ENCODE measurements around the gene MAML2. TPM values are rescaled to one million over a fixed set of nuclear protein-coding genes. Genes with fewer than 3 reads are reported as not detected.

MAML2 gene
- total RNA-seq, 1 experiment from 2014 or later: 0.11 TPM

DNA sequence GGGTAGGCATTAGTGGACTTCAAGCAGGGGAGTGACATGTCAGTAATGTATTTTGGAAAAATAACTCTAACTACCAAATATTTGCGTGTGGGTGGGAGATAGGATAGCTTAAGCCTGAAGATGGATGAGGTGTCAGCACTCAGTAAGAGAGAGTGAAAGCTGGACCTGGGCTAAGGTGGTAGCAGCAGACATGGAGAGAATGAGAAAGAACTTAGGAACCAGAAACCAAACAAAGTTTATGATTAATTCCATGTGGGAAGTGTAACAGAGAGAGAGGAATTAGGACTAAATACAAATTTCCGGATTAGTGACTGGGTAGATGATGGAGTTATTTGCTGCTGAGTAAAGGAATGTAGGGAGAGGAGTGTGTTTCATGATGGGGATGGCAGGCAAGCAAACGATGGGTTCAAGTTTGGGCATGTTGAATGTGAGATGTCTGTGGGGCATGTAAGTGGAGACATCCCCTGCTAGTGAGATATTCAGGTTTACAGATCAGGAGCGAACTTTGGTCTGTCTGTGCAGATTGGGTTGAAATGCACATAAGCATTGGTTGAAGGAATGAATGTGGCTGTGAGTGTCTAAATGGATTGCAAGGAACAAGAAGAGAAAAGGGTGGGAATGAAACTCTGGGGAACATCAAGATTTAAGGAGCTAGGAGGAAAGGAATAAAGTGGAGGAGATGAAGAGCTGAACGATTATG, 233.5 kb downstream of the MAML2 start:
- no peaks in the 10 kb centered on the region for H3K9me2 ChIP-seq (replicated peaks; ENCODE audit: insufficient read depth, low read length)
- H3K9ac ChIP-seq (ENCODE audit: low read length): no peak overlapping the region
- H3K27ac ChIP-seq (ENCODE audit: low read length): no peak overlapping the region
- no peaks in the 10 kb centered on the region for H3K36me3 ChIP-seq (ENCODE audit: insufficient read depth, low read length)
- H3K9me3 ChIP-seq (ENCODE audit: low read length): no peaks in the 10 kb centered on the region
- no peaks in the 10 kb centered on the region for H3K79me2 ChIP-seq (ENCODE audit: low read length)
- H3K4me3 ChIP-seq (ENCODE audit: low read length): no peak overlapping the region
- H3K4me2 ChIP-seq (ENCODE audit: low read depth, low read length, poor library complexity, severe bottlenecking): no peak overlapping the region
- no peaks in the 10 kb centered on the region for H3K27me3 ChIP-seq (ENCODE audit: low read length)
- no peaks in the 10 kb centered on the region for H4K20me1 ChIP-seq (ENCODE audit: insufficient read depth, low read depth, low read length)
- DNase-seq: no peak
- no peak overlapping the region for H2AFZ ChIP-seq (ENCODE audit: low read length)
- no peaks in the 10 kb centered on the region for H3K4me1 ChIP-seq (ENCODE audit: low read length)

DNA sequence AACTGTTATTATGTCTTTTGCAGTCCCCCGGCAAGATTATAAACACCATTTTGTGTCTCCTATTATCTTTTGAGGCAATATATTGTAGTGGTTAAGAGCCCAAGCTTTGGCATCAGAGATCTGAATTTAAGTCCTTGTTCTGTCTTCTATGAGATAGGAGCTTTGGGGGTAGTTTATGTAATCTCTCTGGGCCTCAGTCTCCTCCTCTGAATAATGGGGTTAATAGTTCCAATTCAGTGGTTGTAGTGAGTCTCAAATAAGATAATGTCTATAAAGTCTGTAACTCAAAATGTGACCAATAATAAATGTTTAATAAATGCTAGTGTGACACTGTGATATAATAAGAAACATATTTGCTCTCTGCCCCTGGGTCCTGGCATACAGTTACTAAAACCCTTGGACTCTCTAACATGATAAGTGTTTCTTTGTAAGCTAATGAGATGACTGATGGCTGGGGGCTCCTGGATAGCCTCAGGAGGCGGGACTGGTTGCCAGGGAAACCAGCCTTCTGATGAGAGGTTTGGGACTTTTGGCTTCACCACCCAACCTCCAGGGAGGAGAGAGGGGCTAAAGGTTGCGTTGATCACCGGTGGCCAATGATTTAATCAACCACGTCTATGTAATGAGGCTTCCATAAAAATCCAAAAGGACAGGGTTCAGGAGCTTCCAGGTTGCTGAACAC, 235.7 kb downstream of the MAML2 start:
- no peak overlapping the region for H3K4me3 ChIP-seq (ENCODE audit: low read length)
- DNase-seq: no peak
- H3K36me3 ChIP-seq (ENCODE audit: insufficient read depth, low read length): no peaks in the 10 kb centered on the region
- H3K9me2 ChIP-seq (replicated peaks; ENCODE audit: insufficient read depth, low read length): no peaks in the 10 kb centered on the region
- no peaks in the 10 kb centered on the region for H3K27me3 ChIP-seq (ENCODE audit: low read length)
- no peaks in the 10 kb centered on the region for H3K4me1 ChIP-seq (ENCODE audit: low read length)
- H3K9me3 ChIP-seq (ENCODE audit: low read length): no peaks in the 10 kb centered on the region
- H3K27ac ChIP-seq (ENCODE audit: low read length): no peak overlapping the region
- no peak overlapping the region for H3K9ac ChIP-seq (ENCODE audit: low read length)
- H4K20me1 ChIP-seq (ENCODE audit: insufficient read depth, low read depth, low read length): no peaks in the 10 kb centered on the region
- no peak overlapping the region for H3K4me2 ChIP-seq (ENCODE audit: low read depth, low read length, poor library complexity, severe bottlenecking)
- H2AFZ ChIP-seq (ENCODE audit: low read length): no peak overlapping the region
- no peaks in the 10 kb centered on the region for H3K79me2 ChIP-seq (ENCODE audit: low read length)

DNA sequence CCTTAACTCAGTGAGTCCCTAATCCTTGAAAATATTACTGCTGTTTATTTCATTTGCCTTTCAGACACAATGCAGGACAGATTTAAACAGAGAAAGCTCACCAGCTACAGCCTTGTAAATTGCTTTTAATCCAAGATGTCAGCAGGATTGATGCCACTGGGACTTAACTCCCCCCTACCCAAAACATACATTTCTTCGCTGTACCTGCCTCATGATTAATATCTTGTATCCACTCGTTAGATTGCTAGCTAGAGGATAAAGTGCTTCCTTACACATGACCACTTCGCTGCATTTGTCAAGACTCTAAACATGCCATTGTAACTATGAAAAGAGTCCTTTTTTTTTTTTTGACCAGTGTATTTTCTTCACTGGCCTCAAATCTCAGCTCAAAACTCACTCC, 236.3 kb downstream of the MAML2 start:
- no peaks in the 10 kb centered on the region for H3K9me2 ChIP-seq (replicated peaks; ENCODE audit: insufficient read depth, low read length)
- H3K4me1 ChIP-seq (ENCODE audit: low read length): no peaks in the 10 kb centered on the region
- no peaks in the 10 kb centered on the region for H4K20me1 ChIP-seq (ENCODE audit: insufficient read depth, low read depth, low read length)
- no peaks in the 10 kb centered on the region for H3K36me3 ChIP-seq (ENCODE audit: insufficient read depth, low read length)
- H3K9me3 ChIP-seq (ENCODE audit: low read length): no peaks in the 10 kb centered on the region
- no peaks in the 10 kb centered on the region for H3K79me2 ChIP-seq (ENCODE audit: low read length)
- no peak overlapping the region for H3K4me3 ChIP-seq (ENCODE audit: low read length)
- no peak for DNase-seq
- H2AFZ ChIP-seq (ENCODE audit: low read length): no peak overlapping the region
- H3K27ac ChIP-seq (ENCODE audit: low read length): no peak overlapping the region
- H3K9ac ChIP-seq (ENCODE audit: low read length): no peak overlapping the region
- no peaks in the 10 kb centered on the region for H3K27me3 ChIP-seq (ENCODE audit: low read length)
- no peak overlapping the region for H3K4me2 ChIP-seq (ENCODE audit: low read depth, low read length, poor library complexity, severe bottlenecking)

DNA sequence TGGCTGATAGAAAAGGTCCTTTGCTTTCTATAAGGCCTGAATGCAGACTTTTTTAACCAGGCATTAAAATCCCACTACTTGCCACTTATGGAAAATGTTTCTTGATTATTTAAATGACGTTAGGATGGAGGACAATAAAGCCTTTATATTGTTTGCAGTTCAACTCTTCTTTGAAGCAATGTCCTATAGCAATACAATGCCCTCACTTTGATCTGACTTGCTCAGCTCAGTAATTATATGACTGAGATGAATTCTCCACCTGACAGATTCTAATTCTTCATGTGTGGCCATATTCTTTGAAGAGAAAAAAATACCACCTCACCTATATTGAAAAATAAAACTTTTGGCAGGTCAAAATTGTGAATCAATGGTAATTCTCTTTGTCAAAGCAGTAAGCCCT, 237.1 kb downstream of the MAML2 start:
- no peaks in the 10 kb centered on the region for H3K9me2 ChIP-seq (replicated peaks; ENCODE audit: insufficient read depth, low read length)
- H3K4me1 ChIP-seq (ENCODE audit: low read length): no peaks in the 10 kb centered on the region
- H3K4me2 ChIP-seq (ENCODE audit: low read depth, low read length, poor library complexity, severe bottlenecking): no peak overlapping the region
- H3K4me3 ChIP-seq (ENCODE audit: low read length): no peak overlapping the region
- H3K27ac ChIP-seq (ENCODE audit: low read length): no peak overlapping the region
- H4K20me1 ChIP-seq (ENCODE audit: insufficient read depth, low read depth, low read length): no peaks in the 10 kb centered on the region
- H3K9me3 ChIP-seq (ENCODE audit: low read length): no peaks in the 10 kb centered on the region
- H3K36me3 ChIP-seq (ENCODE audit: insufficient read depth, low read length): no peaks in the 10 kb centered on the region
- no peaks in the 10 kb centered on the region for H3K79me2 ChIP-seq (ENCODE audit: low read length)
- H3K27me3 ChIP-seq (ENCODE audit: low read length): no peaks in the 10 kb centered on the region
- H2AFZ ChIP-seq (ENCODE audit: low read length): no peak overlapping the region
- no peak overlapping the region for H3K9ac ChIP-seq (ENCODE audit: low read length)
- DNase-seq: no peak

DNA sequence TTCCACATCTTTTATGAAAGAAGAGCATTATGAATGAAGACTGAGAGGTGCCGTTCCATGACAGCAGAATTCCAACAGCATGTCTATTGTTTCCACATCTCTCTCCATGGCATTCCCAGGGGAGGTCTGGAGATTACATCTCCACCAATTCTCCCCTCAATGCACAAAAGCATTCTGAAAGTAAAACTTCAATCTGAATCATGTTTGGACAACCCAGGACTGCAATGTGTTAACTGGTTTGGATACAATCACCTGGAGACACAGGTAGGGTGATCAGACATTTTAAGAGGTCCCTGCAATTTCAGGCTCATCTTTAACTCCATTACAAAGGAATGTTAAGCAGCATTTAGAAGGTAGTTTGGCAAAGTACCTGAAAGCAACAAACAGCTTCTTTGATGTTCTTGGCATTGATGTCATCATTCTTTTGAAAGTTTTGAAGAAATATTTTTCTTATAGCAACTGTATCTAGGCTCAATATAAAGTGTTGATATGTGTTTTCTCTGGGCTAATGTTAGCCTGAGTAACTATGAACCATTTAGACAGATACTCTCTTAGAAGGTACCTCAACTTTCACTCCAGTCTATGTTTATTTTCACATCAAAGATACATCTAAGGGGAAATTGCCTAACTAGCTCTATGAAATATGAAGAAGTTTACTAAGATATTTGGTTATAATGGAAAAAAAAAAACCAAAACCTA, 237.6 kb downstream of the MAML2 start:
- no peak overlapping the region for H3K27ac ChIP-seq (ENCODE audit: low read length)
- no peaks in the 10 kb centered on the region for H3K36me3 ChIP-seq (ENCODE audit: insufficient read depth, low read length)
- H3K4me1 ChIP-seq (ENCODE audit: low read length): no peaks in the 10 kb centered on the region
- H3K27me3 ChIP-seq (ENCODE audit: low read length): no peaks in the 10 kb centered on the region
- no peak overlapping the region for H2AFZ ChIP-seq (ENCODE audit: low read length)
- no peak overlapping the region for H3K9ac ChIP-seq (ENCODE audit: low read length)
- no peaks in the 10 kb centered on the region for H4K20me1 ChIP-seq (ENCODE audit: insufficient read depth, low read depth, low read length)
- DNase-seq: no peak
- H3K9me2 ChIP-seq (replicated peaks; ENCODE audit: insufficient read depth, low read length): no peaks in the 10 kb centered on the region
- H3K9me3 ChIP-seq (ENCODE audit: low read length): no peaks in the 10 kb centered on the region
- no peak overlapping the region for H3K4me2 ChIP-seq (ENCODE audit: low read depth, low read length, poor library complexity, severe bottlenecking)
- no peaks in the 10 kb centered on the region for H3K79me2 ChIP-seq (ENCODE audit: low read length)
- no peak overlapping the region for H3K4me3 ChIP-seq (ENCODE audit: low read length)

DNA sequence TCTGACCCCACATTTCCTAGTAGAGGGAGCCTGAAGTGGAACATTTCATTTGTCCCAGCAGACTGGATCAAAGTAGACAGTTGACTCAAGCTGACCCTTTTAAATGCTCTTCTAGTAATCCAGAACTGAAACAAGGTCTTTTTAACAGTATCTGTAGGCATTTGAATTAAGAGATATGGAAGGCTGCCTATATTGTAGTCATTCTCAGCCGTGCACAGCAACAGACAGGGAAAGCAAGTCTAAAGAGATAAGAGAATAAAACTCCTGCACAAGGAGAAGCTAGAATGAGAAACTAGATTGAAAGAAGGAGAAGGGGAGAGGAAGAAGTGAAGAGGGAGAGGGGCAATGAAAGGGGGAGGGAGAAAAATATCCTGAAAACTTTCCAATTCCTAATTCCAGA, 238.5 kb downstream of the MAML2 start:
- H4K20me1 ChIP-seq (ENCODE audit: insufficient read depth, low read depth, low read length): no peaks in the 10 kb centered on the region
- no peaks in the 10 kb centered on the region for H3K79me2 ChIP-seq (ENCODE audit: low read length)
- H3K27ac ChIP-seq (ENCODE audit: low read length): no peak overlapping the region
- H2AFZ ChIP-seq (ENCODE audit: low read length): no peak overlapping the region
- H3K9me3 ChIP-seq (ENCODE audit: low read length): no peaks in the 10 kb centered on the region
- no peaks in the 10 kb centered on the region for H3K9me2 ChIP-seq (replicated peaks; ENCODE audit: insufficient read depth, low read length)
- H3K27me3 ChIP-seq (ENCODE audit: low read length): no peaks in the 10 kb centered on the region
- no peak overlapping the region for H3K4me2 ChIP-seq (ENCODE audit: low read depth, low read length, poor library complexity, severe bottlenecking)
- no peak for DNase-seq
- no peak overlapping the region for H3K9ac ChIP-seq (ENCODE audit: low read length)
- no peaks in the 10 kb centered on the region for H3K4me1 ChIP-seq (ENCODE audit: low read length)
- no peak overlapping the region for H3K4me3 ChIP-seq (ENCODE audit: low read length)
- H3K36me3 ChIP-seq (ENCODE audit: insufficient read depth, low read length): no peaks in the 10 kb centered on the region

DNA sequence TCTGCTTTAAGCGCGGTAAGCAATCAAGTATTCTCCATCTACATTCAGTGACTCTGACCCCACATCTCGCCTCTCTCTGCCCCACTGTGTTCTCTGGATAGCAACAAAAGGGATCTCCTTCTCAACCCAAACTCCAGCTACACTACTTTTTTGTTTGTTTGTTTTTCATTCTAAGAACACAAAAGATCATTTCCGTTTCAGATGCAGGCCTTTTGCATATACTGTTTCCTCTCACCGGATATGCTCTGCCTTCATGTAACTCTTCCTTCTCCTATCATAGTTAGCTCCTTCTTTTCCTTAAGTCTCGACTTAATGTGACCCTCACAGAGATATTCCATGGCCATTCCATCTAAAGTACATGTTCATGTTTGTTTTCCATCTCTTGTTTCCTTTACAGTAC, 239.3 kb downstream of the MAML2 start:
- no peak overlapping the region for H3K4me2 ChIP-seq (ENCODE audit: low read depth, low read length, poor library complexity, severe bottlenecking)
- no peaks in the 10 kb centered on the region for H4K20me1 ChIP-seq (ENCODE audit: insufficient read depth, low read depth, low read length)
- no peaks in the 10 kb centered on the region for H3K4me1 ChIP-seq (ENCODE audit: low read length)
- H3K27ac ChIP-seq (ENCODE audit: low read length): no peak overlapping the region
- H3K27me3 ChIP-seq (ENCODE audit: low read length): no peaks in the 10 kb centered on the region
- H3K9ac ChIP-seq (ENCODE audit: low read length): no peak overlapping the region
- H3K79me2 ChIP-seq (ENCODE audit: low read length): no peaks in the 10 kb centered on the region
- H3K9me3 ChIP-seq (ENCODE audit: low read length): no peaks in the 10 kb centered on the region
- no peak overlapping the region for H3K4me3 ChIP-seq (ENCODE audit: low read length)
- H2AFZ ChIP-seq (ENCODE audit: low read length): no peak overlapping the region
- H3K36me3 ChIP-seq (ENCODE audit: insufficient read depth, low read length): no peaks in the 10 kb centered on the region
- DNase-seq: no peak
- H3K9me2 ChIP-seq (replicated peaks; ENCODE audit: insufficient read depth, low read length): no peaks in the 10 kb centered on the region

DNA sequence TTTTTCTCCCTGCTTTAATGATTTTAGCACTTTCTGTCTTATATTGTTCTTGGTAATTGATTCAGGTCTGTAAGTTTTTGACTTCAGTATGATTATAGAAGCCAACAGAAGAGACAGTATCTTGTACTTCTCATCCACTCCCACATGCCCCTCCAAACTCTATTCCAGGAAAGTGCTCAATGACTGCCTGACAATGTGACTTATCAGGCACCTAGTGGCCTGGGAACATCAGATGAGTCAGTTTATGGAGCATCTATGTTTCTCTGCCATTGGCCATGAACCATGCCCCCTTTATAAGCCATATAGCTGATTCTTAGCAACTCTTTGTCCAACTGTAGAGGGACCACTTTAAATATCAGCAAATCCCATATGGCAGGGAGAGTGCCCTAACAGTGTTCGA, 239.9 kb downstream of the MAML2 start:
- no peaks in the 10 kb centered on the region for H3K36me3 ChIP-seq (ENCODE audit: insufficient read depth, low read length)
- H3K9ac ChIP-seq (ENCODE audit: low read length): no peak overlapping the region
- H3K9me3 ChIP-seq (ENCODE audit: low read length): no peaks in the 10 kb centered on the region
- H3K4me3 ChIP-seq (ENCODE audit: low read length): no peak overlapping the region
- no peaks in the 10 kb centered on the region for H3K4me1 ChIP-seq (ENCODE audit: low read length)
- DNase-seq: no peak
- H3K27me3 ChIP-seq (ENCODE audit: low read length): no peaks in the 10 kb centered on the region
- H2AFZ ChIP-seq (ENCODE audit: low read length): no peak overlapping the region
- H3K4me2 ChIP-seq (ENCODE audit: low read depth, low read length, poor library complexity, severe bottlenecking): no peak overlapping the region
- no peak overlapping the region for H3K27ac ChIP-seq (ENCODE audit: low read length)
- H4K20me1 ChIP-seq (ENCODE audit: insufficient read depth, low read depth, low read length): no peaks in the 10 kb centered on the region
- no peaks in the 10 kb centered on the region for H3K9me2 ChIP-seq (replicated peaks; ENCODE audit: insufficient read depth, low read length)
- H3K79me2 ChIP-seq (ENCODE audit: low read length): no peaks in the 10 kb centered on the region

Data from Karpas-422 (cell line).